Kidney (tissue), 14 donors: ENCODE measurements around the gene ZCCHC14. TPM values are rescaled to one million over a fixed set of nuclear protein-coding genes. Genes with fewer than 3 reads are reported as not detected.
"Not testable (repeated sequence)": the region's sequence is repeated elsewhere in the genome, so short reads cannot be mapped to it uniquely, and the experiment has no call there.

Experiments used
- DNase-seq, 5 donors: peaks; one replicate each; pipeline ENCODE4 v3.0.0-alpha.2; 2013 to 2020
- FAIRE-seq: peaks from 2 replicates; lab custom pipeline; 2012; peaks lifted over from hg19 to GRCh38; lab: Jason Lieb, UNC
- H3K27ac ChIP-seq, 2 donors: one replicate each; pipeline ENCODE4 v1.7.0; 2013; ENCODE audit warnings: low read depth in 2 of 2, low read length in 2 of 2, inconsistent platforms in 1 of 2
- H3K27me3 ChIP-seq: one replicate; pipeline ENCODE4 v1.7.1; 2013; ENCODE audit warnings: low read length, inconsistent platforms; ENCODE audit not compliant: control insufficient read depth, insufficient read depth
- H3K36me3 ChIP-seq, 3 donors: one replicate each; pipeline versions ENCODE4 v1.7.0 to v1.7.1; 2013; ENCODE audit warnings: low read length in 3 of 3, control low read depth in 1 of 3, inconsistent platforms in 1 of 3; ENCODE audit not compliant: insufficient read depth in 3 of 3, control insufficient read depth in 2 of 3
- H3K4me1 ChIP-seq, 3 donors: one replicate each; pipeline versions ENCODE4 v1.7.0 to v1.7.1; 2013; ENCODE audit warnings: low read length in 3 of 3, inconsistent platforms in 1 of 3, low read depth in 1 of 3; ENCODE audit not compliant: control insufficient read depth in 2 of 3, insufficient read depth in 2 of 3
- H3K4me3 ChIP-seq, 3 donors: one replicate each; pipeline versions ENCODE4 v1.7.0 to v1.8.1; 2013; ENCODE audit warnings: low read length in 3 of 3, control low read depth in 1 of 3, inconsistent platforms in 1 of 3
- H3K9ac ChIP-seq, 3 donors: one replicate each; pipeline versions ENCODE4 v1.7.0 to v1.7.1; 2013; ENCODE audit warnings: low read length in 3 of 3, control low read depth in 1 of 3, inconsistent platforms in 1 of 3
- H3K9me3 ChIP-seq, 3 donors: one replicate each; pipeline versions ENCODE4 v1.7.0 to v1.7.1; 2013; ENCODE audit warnings: low read length in 3 of 3, control low read depth in 1 of 3, inconsistent platforms in 1 of 3; ENCODE audit not compliant: control insufficient read depth in 2 of 3, insufficient read depth in 1 of 3
- intact Hi-C: fragments of 100-400 bp; cut with DNase I; formaldehyde crosslinking; loops from one replicate; pipeline ENCODE4 v1.11.1; 2022
- polyA plus RNA-seq: library from polyadenylated mRNA; stranded (reverse); fragments of 350-450 nt; fragmentation: Illumina TruSeq; extraction: RNeasy Lipid Tissue Mini Kit (QIAGEN cat#74804); gene quantifications from one replicate; pipeline ENCODE4 v1.2.3, GENCODE V29; 2014; ENCODE audit warnings: low read depth, low replicate concordance; ENCODE audit not compliant: insufficient read depth
- total RNA-seq: library from RNA; stranded (reverse); fragmentation: NEBNext Ultra II Directional; extraction: Animal tissue kit (Norgen Biotek cat#: 25700); gene quantifications from one replicate; pipeline ENCODE4 v1.2.1, GENCODE V29; 2021
- TF ChIP-seq, protein P1 (sequence below): IDR thresholded peaks from 3 replicates; pipeline ENCODE4 v1.5.1; 2012; ENCODE audit warnings: mild to moderate bottlenecking, moderate library complexity, borderline replicate concordance; ENCODE audit not compliant: insufficient read depth; ENCODE audit errors: extremely low read depth
- donor health status: control.
- donor health status: control.
- donor health status: control.
- donor health status: control.
- donor health status: control.
- donor health status: DM: yes; HTN: yes; CAD: no.
- donor health status: Normal renal cell carcinoma (clear cell type).

The ZCCHC14 gene
- total and polyA plus RNA-seq, 2 donors from 2014 or later, result 6.4 to 32.8 TPM

- H3K27me3 ChIP-seq, H3K9ac ChIP-seq, FAIRE-seq, H3K27ac ChIP-seq, H3K36me3 ChIP-seq, H3K4me1 ChIP-seq, H3K4me3 ChIP-seq, H3K9me3 ChIP-seq, intact Hi-C loops: not testable (repeated sequence)
- DNase-seq, result peak in 1 of 5 donors; percentile 25
Observed at GRCh38 chr16:87517610-87518429, 25.0 kb upstream of the ZCCHC14 start.

- FAIRE-seq, result no peak
- DNase-seq, result no peak
- Histone ChIP-seq H3K9me3 (no peaks in the 10 kb centered on the region), H3K27ac (no peak overlapping the region), H3K4me1 (peaks cover 0 to 2% (median 0%) of the 10 kb centered on the region in 3 donors), H3K4me3 (no peak overlapping the region), H3K9ac (no peak overlapping the region), H3K36me3 (no peaks in the 10 kb centered on the region), H3K27me3 (no peaks in the 10 kb centered on the region)
- TF ChIP-seq, protein P1, sequence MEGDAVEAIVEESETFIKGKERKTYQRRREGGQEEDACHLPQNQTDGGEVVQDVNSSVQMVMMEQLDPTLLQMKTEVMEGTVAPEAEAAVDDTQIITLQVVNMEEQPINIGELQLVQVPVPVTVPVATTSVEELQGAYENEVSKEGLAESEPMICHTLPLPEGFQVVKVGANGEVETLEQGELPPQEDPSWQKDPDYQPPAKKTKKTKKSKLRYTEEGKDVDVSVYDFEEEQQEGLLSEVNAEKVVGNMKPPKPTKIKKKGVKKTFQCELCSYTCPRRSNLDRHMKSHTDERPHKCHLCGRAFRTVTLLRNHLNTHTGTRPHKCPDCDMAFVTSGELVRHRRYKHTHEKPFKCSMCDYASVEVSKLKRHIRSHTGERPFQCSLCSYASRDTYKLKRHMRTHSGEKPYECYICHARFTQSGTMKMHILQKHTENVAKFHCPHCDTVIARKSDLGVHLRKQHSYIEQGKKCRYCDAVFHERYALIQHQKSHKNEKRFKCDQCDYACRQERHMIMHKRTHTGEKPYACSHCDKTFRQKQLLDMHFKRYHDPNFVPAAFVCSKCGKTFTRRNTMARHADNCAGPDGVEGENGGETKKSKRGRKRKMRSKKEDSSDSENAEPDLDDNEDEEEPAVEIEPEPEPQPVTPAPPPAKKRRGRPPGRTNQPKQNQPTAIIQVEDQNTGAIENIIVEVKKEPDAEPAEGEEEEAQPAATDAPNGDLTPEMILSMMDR, result no peak
- intact Hi-C loops, result no loop called here
Observed at GRCh38 chr16:87516361-87516760, 23.5 kb upstream of the ZCCHC14 start.

DNA sequence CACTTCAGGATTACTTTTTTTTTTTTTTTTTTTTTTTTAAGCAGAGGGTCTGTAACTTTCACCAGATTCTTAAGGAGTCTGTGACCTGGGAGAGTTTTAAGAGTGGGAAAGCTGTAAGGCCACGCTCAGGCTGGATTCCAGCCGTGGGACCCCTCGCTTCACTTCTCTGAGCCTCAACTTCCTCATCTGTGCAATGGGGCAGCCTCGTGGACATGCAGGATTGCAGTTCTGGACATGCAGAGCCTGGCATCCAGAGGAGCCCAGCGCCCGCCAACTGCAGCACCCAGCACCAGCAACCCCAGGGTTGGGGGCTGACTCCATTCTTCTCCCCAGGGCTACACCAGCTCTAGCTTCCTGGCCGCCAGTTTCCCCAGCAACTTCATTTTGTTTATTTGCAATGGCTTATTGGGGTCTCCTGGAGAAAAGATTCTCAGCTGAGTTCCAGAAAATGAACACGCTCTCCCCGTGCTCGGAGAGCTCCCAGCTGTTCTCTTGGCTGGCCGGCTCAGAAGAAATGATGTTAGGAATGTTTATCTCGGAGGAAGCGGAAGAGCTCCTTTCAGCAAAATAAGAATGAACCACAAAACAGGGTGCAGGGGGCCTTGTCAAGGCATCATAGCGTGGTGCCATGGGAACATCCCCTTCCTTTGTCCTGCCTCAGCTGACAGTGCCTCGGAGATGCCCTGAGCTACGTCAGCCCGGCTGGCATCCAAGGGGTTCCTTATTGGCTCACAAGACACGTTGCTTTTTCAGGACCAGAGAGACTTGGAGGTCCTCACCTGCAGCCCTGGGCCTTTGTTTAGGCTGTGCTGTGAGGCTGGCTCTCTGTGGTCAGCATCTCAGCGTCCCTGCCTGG is 22.9 kb upstream of the ZCCHC14 start:
- intact Hi-C loops, result no loop called here
- Histone ChIP-seq H3K36me3 (no peaks in the 10 kb centered on the region), H3K27ac (no peak overlapping the region), H3K4me3 (no peak overlapping the region), H3K9ac (no peak overlapping the region), H3K27me3 (no peaks in the 10 kb centered on the region), H3K9me3 (no peaks in the 10 kb centered on the region), H3K4me1 (peaks cover 0 to 2% (median 0%) of the 10 kb centered on the region in 3 donors)
- FAIRE-seq (no peak), DNase-seq (peak in 2 of 5 donors; percentile 40 to 90)
- TF ChIP-seq, protein P1, result no peak

DNA sequence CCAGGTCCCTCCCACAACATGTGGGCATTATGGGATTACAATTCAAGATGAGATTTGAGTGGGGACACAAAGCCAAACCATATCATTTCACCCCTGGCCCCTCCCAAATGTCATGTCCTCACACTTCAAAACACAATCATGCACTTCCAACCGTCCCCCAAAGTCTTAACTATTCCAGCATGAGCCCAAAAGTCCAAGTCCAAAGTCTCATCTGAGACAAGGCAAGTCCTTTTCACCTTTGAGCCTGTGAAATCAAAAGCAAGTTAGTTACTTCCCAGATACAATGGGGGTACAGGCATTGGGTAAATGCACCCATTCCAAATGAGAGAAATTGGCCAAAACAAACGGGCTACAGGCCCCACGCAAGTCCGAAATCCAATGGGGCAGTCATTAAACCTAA is 17.0 kb upstream of the ZCCHC14 start:
- H3K4me1 ChIP-seq, result peaks cover 0 to 16% (median 13%) of the 10 kb centered on the region in 3 donors
- FAIRE-seq, H3K27me3 ChIP-seq, intact Hi-C loops, H3K4me3 ChIP-seq, H3K9me3 ChIP-seq, H3K27ac ChIP-seq, H3K36me3 ChIP-seq, H3K9ac ChIP-seq, DNase-seq: not testable (repeated sequence)
